Right lobe of liver (tissue), 6 donors: Measurements from ENCODE around the gene DIPK2B. TPM values are rescaled to one million over a fixed set of nuclear protein-coding genes. Genes with fewer than 3 reads are reported as not detected.

Source experiments
- ATAC-seq, 4 donors: fragments of 200-7000 bp; cut with Tn5 transposase; one replicate each; pipeline ENCODE4 v1.9.1; 2020; ENCODE audit warnings: mild to moderate bottlenecking in 4 of 4, moderate library complexity in 4 of 4
- DNase-seq, 3 donors: peaks; one replicate each; pipeline ENCODE4 v3.0.0-alpha.2; 2020
- H3K27ac ChIP-seq, 3 donors: fragments of 200-600 bp; one replicate each; pipeline ENCODE4 v1.8.0; 2022
- H3K27me3 ChIP-seq, 2 donors: fragments of 200-600 bp; one replicate each; pipeline ENCODE4 v1.8.0; 2022
- H3K36me3 ChIP-seq, 4 donors: fragments of 200-600 bp; sonication (generic) in 1 of 4; one replicate each; pipeline versions ENCODE4 v1.5.1 to v1.8.0; 2017 to 2022; ENCODE audit warnings: control low read depth in 1 of 4
- H3K4me1 ChIP-seq, 4 donors: fragments of 200-600 bp; sonication (generic) in 1 of 4; one replicate each; pipeline versions ENCODE4 v1.5.1 to v1.8.0; 2017 to 2022; ENCODE audit warnings: control low read depth in 1 of 4
- H3K4me3 ChIP-seq, 3 donors: fragments of 200-600 bp; one replicate each; pipeline ENCODE4 v1.8.0; 2022
- H3K9me3 ChIP-seq, 4 donors: fragments of 200-600 bp; sonication (generic) in 1 of 4; one replicate each; pipeline versions ENCODE4 v1.5.1 to v1.8.0; 2017 to 2022; ENCODE audit warnings: control low read depth in 1 of 4
- CTCF ChIP-seq, 4 donors: fragments of 200-600 bp in 3 of 4; fragments of 450-650 bp in 1 of 4; IDR thresholded peaks; one replicate each; pipeline versions ENCODE4 v1.5.1 to v1.8.0; 2016 to 2022; ENCODE audit warnings: antibody characterized with exemption in 4 of 4, mild to moderate bottlenecking in 2 of 4
- POLR2A ChIP-seq: fragments of 450-650 bp; IDR thresholded peaks from one replicate; pipeline ENCODE4 v1.6.1; 2017; ENCODE audit warnings: antibody characterized with exemption, mild to moderate bottlenecking
- WGBS: methylation state at CpG from one replicate; pipeline ENCODE4 v1.1.6; 2018; ENCODE audit warnings: low coverage, low lambda C conversion rate; ENCODE audit not compliant: insufficient coverage; ENCODE audit errors: missing lambda C conversion rate; 5-methylcytosine and 5-hydroxymethylcytosine counted together
- intact Hi-C, 2 donors: fragments of 100-400 bp; cut with DNase I; formaldehyde crosslinking; loops; one replicate each; pipeline versions ENCODE4 v1.11.2 to v1.14.1; 2022
- total RNA-seq, 6 experiments: library from RNA; depleted of rRNA in 2 of 6; stranded (reverse); fragments of >200 nt in 2 of 6; fragmentation: NEBNext Ultra II Directional in 3 of 6; extraction: Animal tissue kit (Norgen Biotek cat#: 25700) in 3 of 6; gene quantifications; one replicate each; pipeline versions ENCODE4 v1.1.0 to v1.2.4, GENCODE V29; 2016 to 2023
- donor health status: DM: no; HTN: yes; CAD: no.
- donor health status: DM: no; HTN: no; CAD: no.
- donor health status: DM: no; HTN: no; CAD: no.
- donor health status: DM: no; HTN: yes; CAD: no.
- donor health status: DM: no; HTN: yes; CAD: no.

Gene DIPK2B
- total RNA-seq, 6 experiments from 2014 or later = 0.15 to 1.6 (median 0.93) TPM

GRCh38 chrX:45202171-45202570 is 1.5 kb upstream of the DIPK2B start:
- H3K27ac ChIP-seq = no peak overlapping the region
- WGBS = 32% methylated on average over 1 of the region's 1 CpG
- no peak for ATAC-seq

GRCh38 chrX:45198706-45199105 is 2.0 kb downstream of the DIPK2B start:
- H3K9me3 ChIP-seq = no peaks in the 10 kb centered on the region
- peak in 2 of 4 donors; percentile 40 to 62 for ATAC-seq
- intact Hi-C loops = no loop called here
- no peaks in the 10 kb centered on the region for H3K27me3 ChIP-seq
- H3K4me3 ChIP-seq = no peak overlapping the region
- no peaks in the 10 kb centered on the region for H3K4me1 ChIP-seq
- H3K27ac ChIP-seq = no peak overlapping the region
- H3K36me3 ChIP-seq = no peaks in the 10 kb centered on the region
- WGBS = 54% methylated on average over 4 of the region's 4 CpGs
- no peak for TF ChIP-seq CTCF (IDR thresholded peaks at IDR 0.05)
- TF ChIP-seq POLR2A = no peak
- no peak for DNase-seq

More at GRCh38 chrX:45202171-45202570, 1.5 kb upstream of the DIPK2B start:
- H3K27me3 ChIP-seq = peaks cover 0 to 11% of the 10 kb centered on the region in 2 donors
- H3K9me3 ChIP-seq = peaks cover 0 to 3% (median 0%) of the 10 kb centered on the region in 4 donors
- DNase-seq = no peak
- H3K4me3 ChIP-seq = no peak overlapping the region
- H3K4me1 ChIP-seq = no peaks in the 10 kb centered on the region
- intact Hi-C loops = no loop called here
- TF ChIP-seq CTCF (IDR thresholded peaks at IDR 0.05) (no peak), POLR2A (no peak)
- H3K36me3 ChIP-seq = no peaks in the 10 kb centered on the region

GRCh38 chrX:45198301-45198700 is 2.4 kb downstream of the DIPK2B start:
- Histone ChIP-seq H3K4me3 (no peak overlapping the region), H3K4me1 (no peaks in the 10 kb centered on the region), H3K36me3 (no peaks in the 10 kb centered on the region), H3K27me3 (no peaks in the 10 kb centered on the region), H3K27ac (no peak overlapping the region), H3K9me3 (no peaks in the 10 kb centered on the region)
- DNase-seq = no peak
- TF ChIP-seq POLR2A = no peak
- peak in 2 of 4 donors; percentile 37 to 51 for ATAC-seq
- intact Hi-C loops = no loop called here
- 19% methylated on average over 3 of the region's 3 CpGs for WGBS

- ATAC-seq (no peak), DNase-seq (no peak)
- TF ChIP-seq CTCF (IDR thresholded peaks at IDR 0.05) (no peak), POLR2A (no peak)
- no peaks in the 10 kb centered on the region for H3K27me3 ChIP-seq
- H3K4me3 ChIP-seq = no peak overlapping the region
- no peaks in the 10 kb centered on the region for H3K4me1 ChIP-seq
- H3K9me3 ChIP-seq = no peaks in the 10 kb centered on the region
- WGBS = 42% methylated on average over 1 of the region's 2 CpGs
- intact Hi-C loops = no loop called here
- no peak overlapping the region for H3K27ac ChIP-seq
- H3K36me3 ChIP-seq = no peaks in the 10 kb centered on the region
Observed at GRCh38 chrX:45196701-45197100, 4.0 kb downstream of the DIPK2B start.

GRCh38 chrX:45191820-45192409 is 8.8 kb downstream of the DIPK2B start:
- Histone ChIP-seq H3K27ac (no peak overlapping the region), H3K9me3 (no peaks in the 10 kb centered on the region), H3K4me1 (no peaks in the 10 kb centered on the region), H3K4me3 (no peak overlapping the region), H3K36me3 (no peaks in the 10 kb centered on the region), H3K27me3 (no peaks in the 10 kb centered on the region)
- 28% methylated on average over 4 of the region's 7 CpGs for WGBS
- intact Hi-C loops = no loop called here
- DNase-seq (no peak), ATAC-seq (no peak)
- no peak for TF ChIP-seq CTCF (IDR thresholded peaks at IDR 0.05)
- no peak for TF ChIP-seq POLR2A
